ENCODE measurements around the gene KLHL20.

DNA sequence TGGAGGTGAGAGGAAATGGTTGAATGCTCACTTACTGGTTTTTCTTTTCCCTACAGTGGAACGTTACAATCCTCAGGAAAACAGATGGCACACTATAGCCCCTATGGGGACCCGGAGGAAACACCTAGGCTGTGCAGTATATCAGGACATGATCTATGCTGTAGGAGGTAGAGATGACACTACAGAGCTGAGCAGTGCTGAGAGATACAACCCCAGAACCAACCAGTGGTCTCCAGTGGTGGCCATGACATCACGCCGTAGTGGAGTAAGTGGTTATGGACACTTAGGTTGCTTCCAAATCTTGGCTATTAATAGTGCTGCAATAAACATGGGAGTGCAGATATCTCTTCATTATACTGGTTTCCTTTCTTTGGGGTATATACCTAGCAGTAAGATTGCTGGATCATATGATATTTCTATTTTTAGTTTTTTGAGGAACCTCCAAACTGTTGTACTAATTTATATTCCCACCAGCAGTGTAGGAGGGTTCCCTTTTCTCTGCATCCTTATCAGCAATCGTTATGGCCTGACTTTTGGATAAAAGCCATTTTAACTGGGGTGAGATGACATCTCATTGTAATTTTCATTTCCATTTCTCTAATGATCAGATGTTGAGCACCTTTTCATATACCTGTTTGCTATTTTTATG, 60.9 kb downstream of the KLHL20 start:
- TF ChIP-seq, protein P1, sequence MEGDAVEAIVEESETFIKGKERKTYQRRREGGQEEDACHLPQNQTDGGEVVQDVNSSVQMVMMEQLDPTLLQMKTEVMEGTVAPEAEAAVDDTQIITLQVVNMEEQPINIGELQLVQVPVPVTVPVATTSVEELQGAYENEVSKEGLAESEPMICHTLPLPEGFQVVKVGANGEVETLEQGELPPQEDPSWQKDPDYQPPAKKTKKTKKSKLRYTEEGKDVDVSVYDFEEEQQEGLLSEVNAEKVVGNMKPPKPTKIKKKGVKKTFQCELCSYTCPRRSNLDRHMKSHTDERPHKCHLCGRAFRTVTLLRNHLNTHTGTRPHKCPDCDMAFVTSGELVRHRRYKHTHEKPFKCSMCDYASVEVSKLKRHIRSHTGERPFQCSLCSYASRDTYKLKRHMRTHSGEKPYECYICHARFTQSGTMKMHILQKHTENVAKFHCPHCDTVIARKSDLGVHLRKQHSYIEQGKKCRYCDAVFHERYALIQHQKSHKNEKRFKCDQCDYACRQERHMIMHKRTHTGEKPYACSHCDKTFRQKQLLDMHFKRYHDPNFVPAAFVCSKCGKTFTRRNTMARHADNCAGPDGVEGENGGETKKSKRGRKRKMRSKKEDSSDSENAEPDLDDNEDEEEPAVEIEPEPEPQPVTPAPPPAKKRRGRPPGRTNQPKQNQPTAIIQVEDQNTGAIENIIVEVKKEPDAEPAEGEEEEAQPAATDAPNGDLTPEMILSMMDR (IDR thresholded peaks at IDR 0.05): no peak
- TF ChIP-seq POLR2A (IDR thresholded peaks at IDR 0.05): no peak
